ENCODE measurements around the gene C14orf180. TPM values are rescaled to one million over a fixed set of nuclear protein-coding genes. Genes with fewer than 3 reads are reported as not detected.

Gene C14orf180
- total and polyA plus RNA-seq, 2 of the 8 experiments (the other 6 are each of a cell fraction or from before 2014, with no cell fraction given), result not detected

DNA sequence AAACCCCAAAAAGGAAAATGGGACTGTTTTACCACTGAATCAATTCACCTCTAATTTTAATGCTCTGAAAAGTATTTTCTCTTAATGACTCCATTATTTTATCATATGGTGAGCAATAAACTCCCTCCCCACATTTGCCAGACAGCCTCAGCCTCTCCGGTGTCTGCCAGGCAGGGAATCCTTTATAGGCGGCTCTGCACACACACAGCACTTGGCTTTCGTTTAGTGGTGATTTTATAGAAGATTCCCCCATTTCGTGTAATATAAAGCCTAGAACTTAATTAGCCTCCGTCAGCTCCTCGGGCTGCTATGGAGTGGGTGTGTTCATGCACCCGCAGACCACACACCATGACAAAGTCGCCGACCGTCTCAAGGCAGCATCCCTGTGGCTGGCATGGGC is 10.1 kb upstream of the C14orf180 start (continued):
- TF ChIP-seq, protein P1, sequence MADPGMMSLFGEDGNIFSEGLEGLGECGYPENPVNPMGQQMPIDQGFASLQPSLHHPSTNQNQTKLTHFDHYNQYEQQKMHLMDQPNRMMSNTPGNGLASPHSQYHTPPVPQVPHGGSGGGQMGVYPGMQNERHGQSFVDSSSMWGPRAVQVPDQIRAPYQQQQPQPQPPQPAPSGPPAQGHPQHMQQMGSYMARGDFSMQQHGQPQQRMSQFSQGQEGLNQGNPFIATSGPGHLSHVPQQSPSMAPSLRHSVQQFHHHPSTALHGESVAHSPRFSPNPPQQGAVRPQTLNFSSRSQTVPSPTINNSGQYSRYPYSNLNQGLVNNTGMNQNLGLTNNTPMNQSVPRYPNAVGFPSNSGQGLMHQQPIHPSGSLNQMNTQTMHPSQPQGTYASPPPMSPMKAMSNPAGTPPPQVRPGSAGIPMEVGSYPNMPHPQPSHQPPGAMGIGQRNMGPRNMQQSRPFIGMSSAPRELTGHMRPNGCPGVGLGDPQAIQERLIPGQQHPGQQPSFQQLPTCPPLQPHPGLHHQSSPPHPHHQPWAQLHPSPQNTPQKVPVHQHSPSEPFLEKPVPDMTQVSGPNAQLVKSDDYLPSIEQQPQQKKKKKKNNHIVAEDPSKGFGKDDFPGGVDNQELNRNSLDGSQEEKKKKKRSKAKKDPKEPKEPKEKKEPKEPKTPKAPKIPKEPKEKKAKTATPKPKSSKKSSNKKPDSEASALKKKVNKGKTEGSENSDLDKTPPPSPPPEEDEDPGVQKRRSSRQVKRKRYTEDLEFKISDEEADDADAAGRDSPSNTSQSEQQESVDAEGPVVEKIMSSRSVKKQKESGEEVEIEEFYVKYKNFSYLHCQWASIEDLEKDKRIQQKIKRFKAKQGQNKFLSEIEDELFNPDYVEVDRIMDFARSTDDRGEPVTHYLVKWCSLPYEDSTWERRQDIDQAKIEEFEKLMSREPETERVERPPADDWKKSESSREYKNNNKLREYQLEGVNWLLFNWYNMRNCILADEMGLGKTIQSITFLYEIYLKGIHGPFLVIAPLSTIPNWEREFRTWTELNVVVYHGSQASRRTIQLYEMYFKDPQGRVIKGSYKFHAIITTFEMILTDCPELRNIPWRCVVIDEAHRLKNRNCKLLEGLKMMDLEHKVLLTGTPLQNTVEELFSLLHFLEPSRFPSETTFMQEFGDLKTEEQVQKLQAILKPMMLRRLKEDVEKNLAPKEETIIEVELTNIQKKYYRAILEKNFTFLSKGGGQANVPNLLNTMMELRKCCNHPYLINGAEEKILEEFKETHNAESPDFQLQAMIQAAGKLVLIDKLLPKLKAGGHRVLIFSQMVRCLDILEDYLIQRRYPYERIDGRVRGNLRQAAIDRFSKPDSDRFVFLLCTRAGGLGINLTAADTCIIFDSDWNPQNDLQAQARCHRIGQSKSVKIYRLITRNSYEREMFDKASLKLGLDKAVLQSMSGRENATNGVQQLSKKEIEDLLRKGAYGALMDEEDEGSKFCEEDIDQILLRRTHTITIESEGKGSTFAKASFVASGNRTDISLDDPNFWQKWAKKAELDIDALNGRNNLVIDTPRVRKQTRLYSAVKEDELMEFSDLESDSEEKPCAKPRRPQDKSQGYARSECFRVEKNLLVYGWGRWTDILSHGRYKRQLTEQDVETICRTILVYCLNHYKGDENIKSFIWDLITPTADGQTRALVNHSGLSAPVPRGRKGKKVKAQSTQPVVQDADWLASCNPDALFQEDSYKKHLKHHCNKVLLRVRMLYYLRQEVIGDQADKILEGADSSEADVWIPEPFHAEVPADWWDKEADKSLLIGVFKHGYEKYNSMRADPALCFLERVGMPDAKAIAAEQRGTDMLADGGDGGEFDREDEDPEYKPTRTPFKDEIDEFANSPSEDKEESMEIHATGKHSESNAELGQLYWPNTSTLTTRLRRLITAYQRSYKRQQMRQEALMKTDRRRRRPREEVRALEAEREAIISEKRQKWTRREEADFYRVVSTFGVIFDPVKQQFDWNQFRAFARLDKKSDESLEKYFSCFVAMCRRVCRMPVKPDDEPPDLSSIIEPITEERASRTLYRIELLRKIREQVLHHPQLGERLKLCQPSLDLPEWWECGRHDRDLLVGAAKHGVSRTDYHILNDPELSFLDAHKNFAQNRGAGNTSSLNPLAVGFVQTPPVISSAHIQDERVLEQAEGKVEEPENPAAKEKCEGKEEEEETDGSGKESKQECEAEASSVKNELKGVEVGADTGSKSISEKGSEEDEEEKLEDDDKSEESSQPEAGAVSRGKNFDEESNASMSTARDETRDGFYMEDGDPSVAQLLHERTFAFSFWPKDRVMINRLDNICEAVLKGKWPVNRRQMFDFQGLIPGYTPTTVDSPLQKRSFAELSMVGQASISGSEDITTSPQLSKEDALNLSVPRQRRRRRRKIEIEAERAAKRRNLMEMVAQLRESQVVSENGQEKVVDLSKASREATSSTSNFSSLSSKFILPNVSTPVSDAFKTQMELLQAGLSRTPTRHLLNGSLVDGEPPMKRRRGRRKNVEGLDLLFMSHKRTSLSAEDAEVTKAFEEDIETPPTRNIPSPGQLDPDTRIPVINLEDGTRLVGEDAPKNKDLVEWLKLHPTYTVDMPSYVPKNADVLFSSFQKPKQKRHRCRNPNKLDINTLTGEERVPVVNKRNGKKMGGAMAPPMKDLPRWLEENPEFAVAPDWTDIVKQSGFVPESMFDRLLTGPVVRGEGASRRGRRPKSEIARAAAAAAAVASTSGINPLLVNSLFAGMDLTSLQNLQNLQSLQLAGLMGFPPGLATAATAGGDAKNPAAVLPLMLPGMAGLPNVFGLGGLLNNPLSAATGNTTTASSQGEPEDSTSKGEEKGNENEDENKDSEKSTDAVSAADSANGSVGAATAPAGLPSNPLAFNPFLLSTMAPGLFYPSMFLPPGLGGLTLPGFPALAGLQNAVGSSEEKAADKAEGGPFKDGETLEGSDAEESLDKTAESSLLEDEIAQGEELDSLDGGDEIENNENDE (IDR thresholded peaks at IDR 0.05; ENCODE audit: insufficient replicate concordance, low read length), result no peak
- no peak for TF ChIP-seq RBBP5 (IDR thresholded peaks at IDR 0.05; ENCODE audit: borderline replicate concordance, low read depth, low read length)
- TF ChIP-seq SIX5 (IDR thresholded peaks at IDR 0.05; ENCODE audit: low read depth, low read length), result no peak
